Activated CD8-positive, alpha-beta memory T cell treated with anti-CD3 and anti-CD28 coated beads for 24 hours (primary cell): ENCODE measurements around the gene KLRF1.
"Not testable (repeated sequence)": the region's sequence is repeated elsewhere in the genome, so short reads cannot be mapped to it uniquely, and the experiment has no call there.

Experiments
- DNase-seq: peaks from one replicate; pipeline ENCODE4 v3.0.0-alpha.2; 2020

The KLRF1 gene

DNA sequence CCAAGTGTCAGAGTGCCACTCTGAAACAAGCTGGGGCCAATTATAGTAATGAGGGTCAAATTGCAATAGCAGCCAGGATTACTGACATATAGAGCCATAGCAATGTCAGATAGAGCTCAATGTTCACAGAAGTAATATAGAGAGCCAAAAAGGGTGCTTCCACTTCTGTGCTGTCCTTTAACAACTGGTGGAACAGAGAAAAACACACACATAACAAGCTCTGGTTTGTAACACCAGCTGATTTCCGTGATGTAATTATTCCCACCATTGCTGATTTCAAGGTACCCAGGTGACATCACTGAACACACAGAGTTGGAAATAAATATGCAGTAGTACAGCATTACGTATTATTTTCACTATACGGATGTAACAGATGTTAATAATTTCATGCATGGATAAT, 44.9 kb downstream of the KLRF1 start:
- no peak for DNase-seq

DNA sequence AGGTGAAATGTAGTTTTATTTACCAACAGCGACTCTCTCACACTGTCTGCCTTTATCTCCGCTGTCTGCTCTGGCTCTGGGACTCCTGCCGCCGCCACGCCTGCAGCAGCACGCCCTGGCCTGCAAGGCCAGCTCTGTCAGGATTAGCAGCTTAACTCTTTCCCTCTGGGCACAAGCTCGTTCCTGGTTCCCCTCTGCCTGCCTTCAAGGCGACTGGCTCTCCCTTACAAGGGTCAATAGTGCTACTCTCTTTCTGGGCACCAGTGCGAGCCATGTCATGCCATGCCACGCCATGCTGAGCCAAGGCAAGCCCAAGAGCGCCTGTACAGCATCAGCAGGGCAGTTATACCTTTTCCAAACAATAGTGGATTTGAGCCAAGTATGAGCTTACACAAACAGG, 45.5 kb downstream of the KLRF1 start:
- no peak for DNase-seq

GRCh38 chr12:9876120-9876519, 48.8 kb downstream of the KLRF1 start:
- DNase-seq = not testable (repeated sequence)

- no peak for DNase-seq
These were observed 53.3 kb downstream of the KLRF1 start for GRCh38 chr12:9880532-9881078.

DNA sequence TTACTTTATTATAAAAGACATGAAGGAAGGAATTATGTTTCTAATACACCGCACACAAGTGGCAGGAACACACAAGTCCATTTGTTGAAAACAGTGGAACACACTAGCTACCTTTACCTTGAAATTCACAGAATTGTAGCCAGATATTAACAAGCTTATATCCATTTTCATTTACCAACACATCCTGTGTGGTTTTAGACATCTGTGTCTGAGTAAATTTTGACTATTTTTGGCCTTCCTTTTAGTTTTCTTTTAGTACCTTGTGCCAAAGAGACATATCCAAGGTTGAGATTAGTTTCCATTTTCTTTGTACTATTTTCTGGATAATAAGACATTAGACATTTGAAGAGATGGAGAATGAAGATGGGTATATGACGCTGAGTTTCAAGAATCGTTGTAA, 54.0 kb downstream of the KLRF1 start, which contains the start of gene KLRF2:
Gene KLRF2 (plus strand): TSS at position 244 of the 400 bp plus-strand sequence. CDS start 107 bp downstream, at position 351.
- no peak for DNase-seq

DNA sequence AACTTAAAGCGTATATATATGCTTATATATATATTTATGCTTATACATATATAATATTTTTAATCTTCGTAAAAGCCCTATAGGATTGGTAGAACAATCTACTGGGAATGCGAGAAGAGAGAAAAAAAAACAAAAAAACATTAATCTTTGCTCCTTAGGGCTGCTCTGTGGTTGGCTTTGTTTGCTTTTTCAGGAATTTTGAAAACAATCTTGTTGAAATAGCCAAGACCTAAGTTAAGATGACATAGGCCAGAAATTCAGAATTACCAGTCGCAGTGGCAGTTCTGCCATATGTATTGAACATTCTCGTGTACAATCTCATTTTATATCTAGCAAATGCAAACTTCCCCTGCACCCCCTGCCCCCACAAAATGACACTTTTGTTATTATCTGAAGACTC, 54.7 kb downstream of the KLRF1 start:
- no peak for DNase-seq

GRCh38 chr12:9883175-9883574, 55.9 kb downstream of the KLRF1 start:
- DNase-seq = no peak

GRCh38 chr12:9888665-9889273, 61.5 kb downstream of the KLRF1 start:
- no peak for DNase-seq
